GM18502 (cell line): Measurements from ENCODE around the gene KDM8.

Experiments
- ATAC-seq: cut with Tn5 transposase; IDR thresholded peaks from one replicate; pipeline ENCODE4 v1.9.1; 2021; ENCODE audit warnings: mild to moderate bottlenecking; ENCODE audit not compliant: unreplicated experiment, poor library complexity

KDM8 gene

GRCh38 chr16:27203507-27204311 is at the start of gene KDM8:
Gene KDM8, plus strand, starts transcription at chr16:27203526. Its CDS starts 6,598 bp downstream, at chr16:27210124.
- ATAC-seq = peak; percentile 70

GRCh38 chr16:27154705-27155521 is 48.4 kb upstream of the KDM8 start:
- ATAC-seq = peak; percentile 50

- no peak for ATAC-seq
Observed at GRCh38 chr16:27156579-27156978, 46.7 kb upstream of the KDM8 start.

GRCh38 chr16:27161398-27161797 is 41.9 kb upstream of the KDM8 start:
- no peak for ATAC-seq

- no peak for ATAC-seq
Observed at GRCh38 chr16:27164352-27164751, 39.0 kb upstream of the KDM8 start.

- no peak for ATAC-seq
Observed at GRCh38 chr16:27165576-27165975, 37.8 kb upstream of the KDM8 start.

- ATAC-seq = no peak
Observed at GRCh38 chr16:27168790-27169189, 34.5 kb upstream of the KDM8 start.

- ATAC-seq = no peak
Observed at GRCh38 chr16:27169511-27170071, 33.7 kb upstream of the KDM8 start.

- no peak for ATAC-seq
Observed at GRCh38 chr16:27171584-27171983, 31.7 kb upstream of the KDM8 start.

- no peak for ATAC-seq
Observed at GRCh38 chr16:27174007-27174406, 29.3 kb upstream of the KDM8 start.

- no peak for ATAC-seq
Observed at GRCh38 chr16:27174798-27175197, 28.5 kb upstream of the KDM8 start.

- no peak for ATAC-seq
Observed at GRCh38 chr16:27175888-27176287, 27.4 kb upstream of the KDM8 start.

GRCh38 chr16:27177031-27177774 is 26.1 kb upstream of the KDM8 start:
- no peak for ATAC-seq

- peak; percentile 82 for ATAC-seq
Observed at GRCh38 chr16:27179500-27180072, 23.7 kb upstream of the KDM8 start.

- no peak for ATAC-seq
Observed at GRCh38 chr16:27181019-27181790, 22.1 kb upstream of the KDM8 start.

- no peak for ATAC-seq
Observed at GRCh38 chr16:27182906-27183405, 20.4 kb upstream of the KDM8 start.

- no peak for ATAC-seq
Observed at GRCh38 chr16:27185776-27186130, 17.6 kb upstream of the KDM8 start.

- no peak for ATAC-seq
Observed at GRCh38 chr16:27188633-27189032, 14.7 kb upstream of the KDM8 start.

GRCh38 chr16:27189335-27189972 is 13.9 kb upstream of the KDM8 start:
- ATAC-seq = no peak
